ENCODE results near the gene DNAH11. TPM values are rescaled to one million over a fixed set of nuclear protein-coding genes. Genes with fewer than 3 reads are reported as not detected.

DNAH11 gene
- total RNA-seq, 1 experiment from 2014 or later, result 0.15 TPM

DNA sequence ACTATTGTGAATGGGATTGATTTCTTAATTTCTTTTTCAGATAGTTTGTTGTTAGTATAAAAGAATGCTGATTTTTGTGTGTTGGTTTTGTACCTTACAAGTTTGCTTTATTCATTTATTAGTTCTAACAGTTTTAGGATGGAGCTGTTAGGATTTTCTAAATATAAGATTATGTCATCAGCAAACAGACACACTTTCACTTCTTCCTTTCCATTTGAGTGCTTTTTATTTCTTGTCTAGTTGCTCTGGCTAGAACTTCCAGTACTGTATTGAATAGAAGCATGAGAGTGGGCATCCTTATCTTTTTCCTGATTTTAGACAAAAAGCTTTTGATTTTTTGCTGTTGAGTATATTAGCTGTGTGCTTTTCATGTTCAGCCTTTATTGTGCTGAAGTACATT is 81.5 kb downstream of the DNAH11 start:
- no peak for ATAC-seq

GRCh38 chr7:21636694-21637093 is 93.9 kb downstream of the DNAH11 start:
- no TSS peak for BruUV-seq (replicated peaks)
- no peak for ATAC-seq
- H3K27me3 ChIP-seq (ENCODE audit: control insufficient read depth, insufficient read depth, low read length), result no peaks in the 10 kb centered on the region; the same call in 1 of the 2 replicates

More for the DNA sequence above, 81.5 kb downstream of the DNAH11 start:
- BruUV-seq (replicated peaks), result no TSS peak
- Histone ChIP-seq H3K27me3 (ENCODE audit: control insufficient read depth, insufficient read depth, low read length) (no peaks in the 10 kb centered on the region), H3K27ac (ENCODE audit: low read length) (no peak overlapping the region), H3K4me1 (ENCODE audit: control insufficient read depth, insufficient read depth, low read length) (no peaks in the 10 kb centered on the region), H3K4me3 (ENCODE audit: low read depth in 2 of 2, low read length in 2 of 2) (no peak overlapping the region), H3K9me3 (ENCODE audit: control insufficient read depth, insufficient read depth, low read depth, low read length) (no peaks in the 10 kb centered on the region), H3K36me3 (ENCODE audit: control insufficient read depth, insufficient read depth, low read length) (no peaks in the 10 kb centered on the region)
- intact Hi-C loops (cut with micrococcal nuclease; ENCODE audit: unreplicated experiment) (no loop called here), in situ Hi-C loops (cut with HindIII; ENCODE audit: low pct_unique_long_range_greater_than_20kb, low sequenced_read_pairs) (no loop called here)
- ChIA-PET CTCF (interaction anchor here (0.5 kb wide), 1 partner anchor 455 kb away, joined by 3 read pairs; no protein-coding TSS in a partner anchor), POLR2A (no interaction called here)
- TF ChIP-seq TCF7L2 (IDR thresholded peaks at IDR 0.05; ENCODE audit: low read depth, low read length) (no peak), CTCF (IDR thresholded peaks at IDR 0.05) (no peak), POLR2AphosphoS5 (IDR thresholded peaks at IDR 0.05; ENCODE audit: low read depth, low read length) (no peak), SIN3A (IDR thresholded peaks at IDR 0.05; ENCODE audit: borderline replicate concordance, insufficient read depth, low read depth, low read length) (no peak), REST (IDR thresholded peaks at IDR 0.05; ENCODE audit: insufficient read depth in 1 of 2, low read depth in 2 of 2, low read length in 1 of 2) (no peak)
- DNase-seq (ENCODE audit: low read depth, low spot score), result no peak

GRCh38 chr7:21639206-21639868 is 96.5 kb downstream of the DNAH11 start:
- Histone ChIP-seq H3K27ac (ENCODE audit: low read length) (no peak overlapping the region), H3K4me1 (ENCODE audit: control insufficient read depth, insufficient read depth, low read length) (no peaks in the 10 kb centered on the region), H3K4me3 (ENCODE audit: low read depth in 2 of 2, low read length in 2 of 2) (no peak overlapping the region), H3K36me3 (ENCODE audit: control insufficient read depth, insufficient read depth, low read length) (no peaks in the 10 kb centered on the region), H3K9me3 (ENCODE audit: control insufficient read depth, insufficient read depth, low read depth, low read length) (no peaks in the 10 kb centered on the region), H3K27me3 (ENCODE audit: control insufficient read depth, insufficient read depth, low read length) (peaks cover 3% of the 10 kb centered on the region; the same call in 1 of the 2 replicates)
- no peak for DNase-seq (ENCODE audit: low read depth, low spot score)
- ChIA-PET CTCF (interaction anchor here (0.6 kb wide), 2 partner anchors 22 to 851 kb away, joined by 3 to 13 read pairs; no protein-coding TSS in a partner anchor), POLR2A (no interaction called here)
- no TSS peak for BruUV-seq (replicated peaks)
- in situ Hi-C loops (cut with HindIII; ENCODE audit: low pct_unique_long_range_greater_than_20kb, low sequenced_read_pairs) (no loop called here), intact Hi-C loops (cut with micrococcal nuclease; ENCODE audit: unreplicated experiment) (no loop called here)
- TF ChIP-seq TCF7L2 (IDR thresholded peaks at IDR 0.05; ENCODE audit: low read depth, low read length), result no peak
- TF ChIP-seq SIN3A (IDR thresholded peaks at IDR 0.05; ENCODE audit: borderline replicate concordance, insufficient read depth, low read depth, low read length), result no peak
- no peak for TF ChIP-seq CTCF (IDR thresholded peaks at IDR 0.05)
- no peak for TF ChIP-seq POLR2AphosphoS5 (IDR thresholded peaks at IDR 0.05; ENCODE audit: low read depth, low read length)
- no peak for TF ChIP-seq REST (IDR thresholded peaks at IDR 0.05; ENCODE audit: insufficient read depth in 1 of 2, low read depth in 2 of 2, low read length in 1 of 2)
- no peak for ATAC-seq

More at GRCh38 chr7:21636694-21637093, 93.9 kb downstream of the DNAH11 start:
- Histone ChIP-seq H3K9me3 (ENCODE audit: control insufficient read depth, insufficient read depth, low read depth, low read length) (no peaks in the 10 kb centered on the region), H3K4me3 (ENCODE audit: low read depth in 2 of 2, low read length in 2 of 2) (no peak overlapping the region), H3K27ac (ENCODE audit: low read length) (no peak overlapping the region), H3K4me1 (ENCODE audit: control insufficient read depth, insufficient read depth, low read length) (no peaks in the 10 kb centered on the region), H3K36me3 (ENCODE audit: control insufficient read depth, insufficient read depth, low read length) (no peaks in the 10 kb centered on the region)
- DNase-seq (ENCODE audit: low read depth, low spot score), result no peak
- ChIA-PET CTCF (no interaction called here), POLR2A (no interaction called here)
- intact Hi-C loops (cut with micrococcal nuclease; ENCODE audit: unreplicated experiment), result no loop called here
- TF ChIP-seq POLR2AphosphoS5 (IDR thresholded peaks at IDR 0.05; ENCODE audit: low read depth, low read length) (no peak), SIN3A (IDR thresholded peaks at IDR 0.05; ENCODE audit: borderline replicate concordance, insufficient read depth, low read depth, low read length) (no peak), TCF7L2 (IDR thresholded peaks at IDR 0.05; ENCODE audit: low read depth, low read length) (no peak)
- in situ Hi-C loops (cut with HindIII; ENCODE audit: low pct_unique_long_range_greater_than_20kb, low sequenced_read_pairs), result no loop called here

Measured in Panc1 (cell line).